Keratinocyte (primary cell): ENCODE results near the gene ZNF524. TPM values are rescaled to one million over a fixed set of nuclear protein-coding genes. Genes with fewer than 3 reads are reported as not detected.

Experiments
- DNase-seq: peaks from one replicate; pipeline ENCODE4 v3.0.0-alpha.2; 2011; ENCODE audit warnings: low read depth, missing footprints, low spot score
- FAIRE-seq: peaks from 2 replicates; lab custom pipeline; 2011; peaks lifted over from hg19 to GRCh38; lab: Jason Lieb, UNC
- H2AFZ ChIP-seq: 2 replicates; pipeline ENCODE4 v1.6.0; 2012; ENCODE audit warnings: low read length, control low read depth, inconsistent platforms; ENCODE audit not compliant: control insufficient read depth
- H3K27ac ChIP-seq: 2 replicates; pipeline ENCODE4 v1.5.1; 2011; ENCODE audit warnings: low read length; ENCODE audit not compliant: control insufficient read depth, insufficient read depth
- H3K27me3 ChIP-seq: 3 replicates; pipeline ENCODE4 v1.6.0; 2011; ENCODE audit warnings: low read length; ENCODE audit not compliant: control insufficient read depth, insufficient read depth; ENCODE audit errors: extremely low read depth
- H3K36me3 ChIP-seq, 2 experiments: 2 replicates in 1 of 2; 3 replicates in 1 of 2; pipeline ENCODE4 v1.5.1; 2011; ENCODE audit warnings: low read length in 2 of 2, mild to moderate bottlenecking in 1 of 2; ENCODE audit not compliant: control insufficient read depth in 2 of 2, insufficient read depth in 2 of 2; ENCODE audit errors: extremely low read depth in 1 of 2
- H3K4me1 ChIP-seq: 3 replicates; pipeline ENCODE4 v1.5.1; 2011; ENCODE audit warnings: low read length; ENCODE audit not compliant: control insufficient read depth, insufficient read depth; ENCODE audit errors: extremely low read depth
- H3K4me2 ChIP-seq: 3 replicates; pipeline ENCODE4 v1.6.0; 2011; ENCODE audit warnings: low read depth, low read length; ENCODE audit not compliant: control insufficient read depth, insufficient read depth; ENCODE audit errors: extremely low read depth
- H3K4me3 ChIP-seq, 3 experiments: fragments of 200-600 bp in 1 of 3; sonication (generic) in 1 of 3; 2 replicates in 2 of 3; 3 replicates in 1 of 3; pipeline ENCODE4 v1.5.1; 2011 to 2016; ENCODE audit warnings: low read length in 3 of 3, mild to moderate bottlenecking in 3 of 3, control low read depth in 2 of 3, inconsistent platforms in 1 of 3, low read depth in 1 of 3, mixed read lengths in 1 of 3, mixed run types in 1 of 3, moderate library complexity in 1 of 3; ENCODE audit not compliant: control insufficient read depth in 2 of 3, insufficient read depth in 2 of 3; ENCODE audit errors: extremely low read depth in 1 of 3
- H3K79me2 ChIP-seq: 2 replicates; pipeline ENCODE4 v1.6.0; 2012; ENCODE audit warnings: low read length; ENCODE audit not compliant: control insufficient read depth, insufficient read depth
- H3K9ac ChIP-seq: 3 replicates; pipeline ENCODE4 v1.6.0; 2011; ENCODE audit warnings: low read length; ENCODE audit not compliant: control insufficient read depth, insufficient read depth; ENCODE audit errors: extremely low read depth
- H3K9me1 ChIP-seq: 3 replicates; pipeline ENCODE4 v1.6.0; 2011; ENCODE audit warnings: low read length; ENCODE audit not compliant: control insufficient read depth, insufficient read depth; ENCODE audit errors: extremely low read depth
- H3K9me3 ChIP-seq: 2 replicates; pipeline ENCODE4 v1.5.1; 2012; ENCODE audit warnings: low read depth, low read length; ENCODE audit not compliant: control insufficient read depth
- H4K20me1 ChIP-seq: 3 replicates; pipeline ENCODE4 v1.6.0; 2011; ENCODE audit warnings: low read length; ENCODE audit not compliant: control insufficient read depth, insufficient read depth; ENCODE audit errors: extremely low read depth
- EZH2 ChIP-seq: IDR thresholded peaks from one replicate; pipeline ENCODE4 v1.6.1; 2012; ENCODE audit warnings: inconsistent platforms, mild to moderate bottlenecking, low read length, moderate library complexity
- dilution Hi-C: fragments of 300-500 bp; cut with MboI; formaldehyde crosslinking; loops from one replicate; pipeline ENCODE4 v1.7.0; 2020; ENCODE audit warnings: low sequenced_read_pairs; ENCODE audit not compliant: extremely low pct_ligation_motif_present
- polyA plus RNA-seq, 5 experiments: library from polyadenylated mRNA; depleted of rRNA in 3 of 5; stranded (reverse) in 3 of 5; stranded (forward) in 1 of 5; unstranded in 1 of 5; fragments of >200 nt; gene quantifications; 1 replicate in 1 of 5; 2 replicates in 3 of 5; 3 replicates in 1 of 5; pipeline versions ENCODE4 v1.2.1 to v1.2.3, GENCODE V29; 2011 to 2012; ENCODE audit warnings: missing spikeins in 2 of 5, low read depth in 1 of 5, low replicate concordance in 1 of 5
- TF ChIP-seq, protein P1 (sequence below), 3 experiments: IDR thresholded peaks in 1 of 3; conservative IDR thresholded peaks in 1 of 3; optimal IDR thresholded peaks in 1 of 3; 2 replicates in 2 of 3; 3 replicates in 1 of 3; pipeline versions ENCODE3 to v1.5.1; 2011; ENCODE audit warnings: low read length in 3 of 3, mild to moderate bottlenecking in 3 of 3, moderate library complexity in 2 of 3, control low read depth in 1 of 3, inconsistent platforms in 1 of 3; ENCODE audit not compliant: insufficient read depth in 2 of 3; ENCODE audit errors: extremely low read depth in 1 of 3

Gene ZNF524
- polyA plus RNA-seq, 1 donor (not counting 4 experiments of a cell fraction or from before 2014, with no cell fraction given) = 2.6 TPM

DNA sequence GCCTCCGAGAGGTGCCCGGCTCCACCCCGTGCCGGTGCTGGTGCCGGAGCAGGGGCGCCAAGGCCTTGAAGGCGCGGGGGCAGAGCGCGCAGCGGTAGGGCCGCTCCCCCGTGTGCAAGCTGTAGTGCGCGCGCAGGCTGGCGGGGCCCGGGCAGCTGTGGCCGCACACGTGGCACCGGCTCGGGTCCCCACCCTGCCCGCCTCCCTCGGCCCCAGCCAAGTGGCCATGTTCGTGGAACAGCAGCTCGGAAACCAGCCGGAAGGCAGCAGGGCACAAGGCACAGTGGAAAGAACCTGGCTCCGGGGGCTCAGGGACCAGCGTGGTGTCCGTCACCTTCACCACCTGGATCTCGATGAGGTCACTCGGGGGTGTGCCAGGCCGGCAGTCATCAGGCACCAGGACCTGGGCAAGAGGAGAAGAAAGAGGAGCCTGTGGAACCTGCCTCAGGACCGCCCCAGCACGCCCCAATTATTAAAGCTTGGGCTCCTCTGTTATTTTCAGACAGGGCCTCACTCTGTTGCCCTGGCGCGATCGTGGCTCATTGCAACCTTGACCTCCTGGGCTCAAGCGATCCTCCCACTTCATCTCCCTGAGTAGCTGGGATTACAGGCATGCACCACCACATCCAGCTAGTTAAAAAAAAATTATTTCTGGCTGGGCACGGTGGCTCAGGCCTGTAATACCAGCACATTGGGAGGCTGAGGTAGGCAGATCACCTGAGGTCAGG lies 22.3 kb downstream of the ZNF524 start:
- Histone ChIP-seq H3K9ac (no peak overlapping the region), H2AFZ (no peak overlapping the region), H3K4me1 (peaks cover 13% of the 10 kb centered on the region), H3K9me3 (no peaks in the 10 kb centered on the region), H3K27ac (no peak overlapping the region), H3K4me3 (no peak overlapping the region), H3K9me1 (no peaks in the 10 kb centered on the region), H4K20me1 (peaks cover 3% of the 10 kb centered on the region), H3K4me2 (no peak overlapping the region), H3K27me3 (no peaks in the 10 kb centered on the region), H3K36me3 (peaks cover 1 to 2% of the 10 kb centered on the region in 2 experiments), H3K79me2 (no peaks in the 10 kb centered on the region)
- dilution Hi-C loops = no loop called here
- DNase-seq = no peak
- FAIRE-seq = no peak
- TF ChIP-seq EZH2 = no peak
- TF ChIP-seq, protein P1, sequence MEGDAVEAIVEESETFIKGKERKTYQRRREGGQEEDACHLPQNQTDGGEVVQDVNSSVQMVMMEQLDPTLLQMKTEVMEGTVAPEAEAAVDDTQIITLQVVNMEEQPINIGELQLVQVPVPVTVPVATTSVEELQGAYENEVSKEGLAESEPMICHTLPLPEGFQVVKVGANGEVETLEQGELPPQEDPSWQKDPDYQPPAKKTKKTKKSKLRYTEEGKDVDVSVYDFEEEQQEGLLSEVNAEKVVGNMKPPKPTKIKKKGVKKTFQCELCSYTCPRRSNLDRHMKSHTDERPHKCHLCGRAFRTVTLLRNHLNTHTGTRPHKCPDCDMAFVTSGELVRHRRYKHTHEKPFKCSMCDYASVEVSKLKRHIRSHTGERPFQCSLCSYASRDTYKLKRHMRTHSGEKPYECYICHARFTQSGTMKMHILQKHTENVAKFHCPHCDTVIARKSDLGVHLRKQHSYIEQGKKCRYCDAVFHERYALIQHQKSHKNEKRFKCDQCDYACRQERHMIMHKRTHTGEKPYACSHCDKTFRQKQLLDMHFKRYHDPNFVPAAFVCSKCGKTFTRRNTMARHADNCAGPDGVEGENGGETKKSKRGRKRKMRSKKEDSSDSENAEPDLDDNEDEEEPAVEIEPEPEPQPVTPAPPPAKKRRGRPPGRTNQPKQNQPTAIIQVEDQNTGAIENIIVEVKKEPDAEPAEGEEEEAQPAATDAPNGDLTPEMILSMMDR (optimal IDR thresholded peaks at IDR 0.05 in 1 of 3, IDR thresholded peaks at IDR 0.05 in 1 of 3, conservative IDR thresholded peaks at IDR 0.05 in 1 of 3; ENCODE audit: extremely low read depth in 1 of 3, insufficient read depth in 2 of 3, low read length in 3 of 3) = no peak

DNA sequence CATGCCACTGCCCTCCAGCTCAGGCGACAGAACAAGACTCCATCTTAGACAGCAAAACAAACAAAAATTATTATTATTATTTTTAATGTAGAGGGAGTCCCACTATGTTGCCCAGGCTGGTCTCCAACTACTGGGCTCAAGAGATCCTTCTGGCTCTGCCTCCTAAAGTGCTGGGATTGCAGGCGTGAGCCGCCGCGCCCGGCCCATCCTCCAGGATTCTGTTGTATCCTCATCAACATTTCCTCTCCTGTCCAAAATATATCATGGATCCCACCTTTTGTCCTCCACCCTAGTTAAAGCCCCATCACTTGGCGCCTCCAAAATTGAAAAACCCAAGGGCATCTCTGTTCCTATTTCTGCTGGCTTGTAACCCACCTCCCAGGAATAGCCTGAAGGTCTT lies 23.0 kb downstream of the ZNF524 start:
- peaks cover 0 to 2% of the 10 kb centered on the region in 2 experiments for H3K36me3 ChIP-seq
- H3K4me3 ChIP-seq = no peak overlapping the region
- H3K9ac ChIP-seq = no peak overlapping the region
- H3K27ac ChIP-seq = no peak overlapping the region
- TF ChIP-seq, protein P1 (optimal IDR thresholded peaks at IDR 0.05 in 1 of 3, IDR thresholded peaks at IDR 0.05 in 1 of 3, conservative IDR thresholded peaks at IDR 0.05 in 1 of 3; ENCODE audit: extremely low read depth in 1 of 3, insufficient read depth in 2 of 3, low read length in 3 of 3) = no peak
- TF ChIP-seq EZH2 = no peak
- no peak overlapping the region for H2AFZ ChIP-seq
- H3K9me1 ChIP-seq = no peaks in the 10 kb centered on the region
- H3K27me3 ChIP-seq = no peaks in the 10 kb centered on the region
- no peak overlapping the region for H3K4me2 ChIP-seq
- DNase-seq = no peak
- H3K79me2 ChIP-seq = no peaks in the 10 kb centered on the region
- peaks cover 3% of the 10 kb centered on the region for H4K20me1 ChIP-seq
- peaks cover 13% of the 10 kb centered on the region for H3K4me1 ChIP-seq
- no peaks in the 10 kb centered on the region for H3K9me3 ChIP-seq
- no peak for FAIRE-seq
- dilution Hi-C loops = no loop called here
